GM19025 (cell line): Measurements from ENCODE around the gene CD8B.
"Not testable (repeated sequence)": the region's sequence is repeated elsewhere in the genome, so short reads cannot be mapped to it uniquely, and the experiment has no call there.

Experiments
- ATAC-seq: cut with Tn5 transposase; IDR thresholded peaks from one replicate; pipeline ENCODE4 v1.9.1; 2021; ENCODE audit warnings: mild to moderate bottlenecking, low read depth, moderate library complexity; ENCODE audit not compliant: unreplicated experiment

Gene CD8B

DNA sequence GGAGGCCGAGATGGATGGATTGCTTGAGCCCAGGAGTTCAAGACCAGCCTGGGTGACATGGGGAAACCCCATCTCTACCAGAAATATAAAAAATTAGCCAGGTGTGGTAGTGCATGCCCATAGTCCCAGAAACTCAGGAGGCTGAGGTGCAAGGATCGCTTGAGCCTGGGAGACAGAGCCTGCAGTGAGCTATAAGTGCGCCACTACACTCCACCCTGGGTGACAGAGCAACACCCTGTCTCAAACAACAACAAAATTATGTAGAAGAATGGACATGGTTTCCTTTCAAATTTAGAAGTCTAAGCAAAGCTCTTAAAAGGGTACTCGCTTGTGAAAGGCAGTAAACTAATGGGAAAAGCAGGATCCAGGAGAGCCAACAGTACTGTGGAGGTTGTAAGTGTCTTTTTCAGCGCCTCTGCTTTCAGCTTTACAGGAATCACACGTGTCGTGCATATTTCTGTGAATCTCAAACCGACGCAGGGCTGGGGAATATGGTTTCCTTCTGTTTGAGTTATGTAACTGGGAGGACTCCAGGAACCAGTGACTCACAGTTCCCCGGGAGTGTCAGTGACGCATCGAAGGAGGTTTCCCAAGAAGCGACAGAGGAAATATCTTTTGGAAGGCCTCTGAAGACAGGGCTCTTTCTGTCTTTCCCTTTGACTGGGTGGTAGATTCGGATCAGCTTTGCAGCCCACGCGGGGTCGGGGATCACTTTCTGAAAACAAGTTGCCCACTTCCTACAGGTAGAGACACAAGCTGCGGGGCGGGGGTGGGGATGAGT, 24.6 kb downstream of the CD8B start:
- not testable (repeated sequence) for ATAC-seq

DNA sequence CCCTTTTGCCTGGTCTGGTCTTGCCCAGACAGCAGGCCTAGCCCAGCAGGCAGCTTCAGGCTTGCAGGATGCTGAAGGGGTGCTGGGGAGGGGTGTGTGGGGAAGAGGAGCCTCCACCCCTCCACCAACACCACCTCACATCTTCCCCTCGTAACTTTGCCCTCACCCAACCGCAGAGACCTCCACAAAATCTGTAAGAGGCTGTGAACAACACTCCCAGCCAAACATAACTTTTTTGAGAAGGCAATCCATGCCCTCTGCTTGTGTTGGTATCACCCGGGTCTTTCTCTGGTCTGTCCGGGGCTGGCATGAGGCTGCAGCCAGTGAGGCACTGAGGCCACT, 26.2 kb downstream of the CD8B start:
- ATAC-seq = not testable (repeated sequence)

DNA sequence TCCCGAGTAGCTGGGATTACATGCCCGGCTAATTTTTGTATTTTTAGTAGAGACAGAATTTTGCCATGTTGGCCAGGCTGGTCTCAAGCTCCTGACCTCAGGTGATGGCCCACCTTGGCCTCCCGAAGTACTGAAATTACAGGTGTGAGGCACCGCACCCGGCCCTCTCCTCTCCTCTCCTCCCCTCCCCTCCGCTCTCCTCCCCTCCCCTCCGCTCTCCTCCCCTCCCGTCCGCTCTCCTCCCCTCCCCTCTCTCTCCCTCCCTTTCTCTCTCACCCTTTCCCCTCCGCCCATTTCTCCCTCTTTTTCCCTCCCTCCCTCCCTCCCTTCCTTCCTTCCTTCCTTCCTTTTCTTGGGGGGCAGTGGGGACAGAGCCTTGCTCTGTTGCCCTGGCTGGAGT, 28.4 kb downstream of the CD8B start:
- no peak for ATAC-seq

DNA sequence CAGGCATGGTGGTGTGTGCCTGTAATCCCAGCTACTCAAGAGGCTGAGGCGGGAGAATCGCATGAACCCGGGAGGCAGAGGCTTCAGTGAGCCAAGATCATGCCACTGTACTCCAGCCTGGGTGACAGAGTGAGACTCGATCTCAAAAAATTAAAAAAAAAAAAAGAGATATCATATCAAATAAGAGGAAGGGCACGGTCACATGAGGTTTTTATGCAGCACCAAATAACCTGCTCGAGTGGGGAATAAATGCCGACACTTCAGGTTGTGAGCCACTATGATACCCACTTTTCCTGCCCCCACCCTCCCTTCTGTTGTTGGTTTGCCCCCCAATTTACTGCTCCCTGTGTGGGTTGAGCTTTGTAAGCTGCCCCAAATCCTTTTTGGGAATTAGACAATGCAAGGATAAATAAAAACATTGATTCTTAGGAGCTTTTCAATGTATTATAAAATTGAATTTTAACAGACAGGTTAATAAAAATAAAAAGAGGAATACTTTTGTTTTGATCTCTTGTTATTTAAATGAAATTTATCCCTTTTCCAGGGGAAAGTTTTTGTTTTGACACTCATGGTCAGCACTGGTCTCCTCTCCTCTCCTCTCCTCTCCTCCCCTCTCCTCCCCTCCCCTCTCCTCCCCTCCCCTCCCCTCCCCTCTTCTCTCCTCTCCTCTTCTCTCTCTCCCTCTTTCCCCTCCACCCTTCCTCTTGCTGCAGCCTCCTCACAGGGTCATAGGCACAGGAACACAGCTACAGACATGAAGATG, 29.2 kb downstream of the CD8B start:
- ATAC-seq = no peak

DNA sequence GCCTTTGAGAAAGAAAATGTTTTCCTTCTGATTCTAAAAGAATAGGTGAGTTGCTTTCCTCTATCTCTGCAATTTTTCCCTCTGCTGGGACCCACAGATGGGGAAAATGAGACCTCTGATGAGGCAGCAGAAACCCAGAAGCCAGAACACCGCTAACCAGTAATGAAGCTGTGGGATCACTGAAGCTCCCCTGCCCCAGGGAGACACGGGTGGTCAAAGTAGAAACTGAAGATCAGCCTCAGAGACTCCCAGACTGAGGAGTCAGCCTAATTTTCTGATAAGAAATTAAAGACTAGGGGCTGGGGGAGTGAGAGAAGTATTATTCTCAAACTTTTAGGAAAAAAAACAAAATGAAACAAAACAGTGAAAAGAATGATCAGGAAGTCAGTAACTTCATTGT, 30.1 kb downstream of the CD8B start:
- ATAC-seq = no peak

DNA sequence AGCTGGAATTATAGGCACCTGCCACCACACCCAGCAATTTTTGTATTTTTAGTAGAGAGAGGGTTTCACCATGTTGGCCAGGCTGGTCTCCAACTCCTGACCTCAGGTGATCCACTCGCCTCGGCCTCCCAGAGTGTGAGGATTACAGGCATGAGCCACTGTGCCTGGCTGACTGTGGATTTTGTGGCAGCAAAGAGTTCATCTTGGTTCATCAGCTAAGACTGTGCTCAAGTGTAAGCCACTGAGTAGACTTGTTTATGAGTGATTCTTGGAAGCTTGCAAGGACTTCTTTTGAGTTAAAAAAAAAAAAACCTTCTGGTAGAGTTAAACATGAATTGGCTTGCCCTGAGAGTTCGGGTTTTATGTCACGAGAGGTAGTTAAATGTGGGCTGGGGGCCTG, 34.7 kb downstream of the CD8B start:
- no peak for ATAC-seq

DNA sequence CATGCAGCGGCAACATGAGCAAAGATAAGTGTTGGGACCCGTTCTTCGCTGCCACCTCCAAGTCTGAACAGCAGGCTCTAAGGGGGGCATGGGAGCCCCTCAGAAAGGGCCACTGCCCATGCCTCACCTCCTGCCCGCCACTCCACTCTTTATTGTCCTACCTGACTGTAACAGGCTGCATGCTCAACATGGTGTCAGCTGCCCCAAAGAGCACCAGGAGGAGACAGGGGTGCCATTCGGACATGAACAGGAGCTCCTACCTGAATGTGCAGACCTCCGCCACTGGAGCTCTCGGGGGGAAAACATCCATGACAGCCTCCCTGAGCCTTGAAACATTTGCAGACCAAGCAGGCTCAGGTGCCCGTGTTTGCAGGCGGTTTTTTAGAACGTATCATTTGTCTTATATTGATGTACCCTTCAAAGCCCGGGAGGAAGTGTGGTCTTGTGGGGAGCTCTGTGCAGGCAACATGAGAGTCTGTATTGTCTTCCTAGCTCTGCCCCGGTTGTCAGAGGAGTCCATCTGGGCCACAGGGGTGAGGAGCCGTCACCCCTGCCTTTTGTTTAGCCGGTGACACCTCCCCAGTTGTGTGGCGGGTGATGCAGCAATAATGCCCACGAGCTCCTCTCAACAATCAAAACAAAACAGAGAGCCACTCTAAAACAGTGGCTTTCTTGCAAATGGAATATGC, 35.8 kb downstream of the CD8B start:
- ATAC-seq = no peak

DNA sequence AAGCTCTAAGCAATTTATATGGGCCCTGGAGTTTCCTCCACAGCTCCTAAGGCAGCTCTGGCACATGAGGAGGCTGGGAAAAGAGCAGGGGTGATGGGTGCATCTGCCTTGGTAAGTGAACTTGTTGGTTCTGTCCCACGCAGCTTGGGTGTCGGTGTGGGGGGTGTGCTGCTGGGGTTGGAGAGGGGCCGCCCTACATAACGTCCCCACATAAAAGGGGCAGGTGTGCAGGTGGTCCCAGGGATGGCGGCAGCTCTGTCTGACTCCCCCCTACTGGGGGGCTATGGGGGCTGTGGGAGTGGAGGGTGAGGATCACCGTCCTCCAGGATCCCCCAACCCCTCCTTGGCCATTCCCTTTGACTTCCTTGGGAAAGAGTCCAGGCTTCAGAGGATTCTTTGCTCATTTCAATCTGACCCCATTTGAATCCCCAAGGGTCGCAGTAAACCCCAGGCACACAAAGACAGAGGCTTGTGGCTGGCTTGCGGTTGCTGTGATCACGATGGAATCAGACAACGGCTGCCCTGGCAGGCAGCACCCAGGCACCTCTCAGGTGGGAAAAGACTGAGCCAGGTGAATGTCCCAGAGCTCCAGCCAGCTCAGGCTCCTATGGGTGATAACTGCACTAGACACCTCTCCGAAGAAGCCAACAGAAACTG, 36.5 kb downstream of the CD8B start:
- no peak for ATAC-seq

DNA sequence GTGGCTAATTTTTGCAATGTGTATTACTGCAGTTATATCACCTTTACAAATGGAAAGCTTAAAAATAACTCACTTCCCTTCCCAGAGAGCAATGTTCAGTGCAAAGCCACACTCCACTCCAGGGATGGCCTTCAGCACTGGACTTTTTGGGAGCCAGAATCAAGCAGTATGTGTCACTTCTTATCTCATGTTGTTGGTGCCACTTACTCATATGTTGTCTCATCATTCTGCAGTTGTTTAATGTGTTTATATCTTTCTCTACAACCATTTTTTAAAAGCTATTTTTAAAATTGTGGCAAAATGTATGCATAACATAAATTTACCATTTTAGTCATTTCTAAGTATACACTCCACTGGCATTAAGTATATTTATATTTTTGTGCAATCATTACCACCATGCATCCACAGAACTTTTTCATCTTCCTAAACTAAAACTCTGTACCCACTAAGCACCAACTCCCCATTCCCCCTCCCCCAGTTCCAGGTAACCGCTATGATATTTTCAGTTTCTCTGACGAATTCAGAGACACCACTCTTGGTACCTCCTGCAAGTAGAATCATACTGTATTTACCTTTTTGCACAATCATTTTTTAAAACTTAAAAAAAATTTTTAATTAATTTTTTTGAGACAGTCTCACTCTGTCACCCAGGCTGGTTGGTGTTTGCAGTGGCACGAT, 38.9 kb downstream of the CD8B start:
- no peak for ATAC-seq

DNA sequence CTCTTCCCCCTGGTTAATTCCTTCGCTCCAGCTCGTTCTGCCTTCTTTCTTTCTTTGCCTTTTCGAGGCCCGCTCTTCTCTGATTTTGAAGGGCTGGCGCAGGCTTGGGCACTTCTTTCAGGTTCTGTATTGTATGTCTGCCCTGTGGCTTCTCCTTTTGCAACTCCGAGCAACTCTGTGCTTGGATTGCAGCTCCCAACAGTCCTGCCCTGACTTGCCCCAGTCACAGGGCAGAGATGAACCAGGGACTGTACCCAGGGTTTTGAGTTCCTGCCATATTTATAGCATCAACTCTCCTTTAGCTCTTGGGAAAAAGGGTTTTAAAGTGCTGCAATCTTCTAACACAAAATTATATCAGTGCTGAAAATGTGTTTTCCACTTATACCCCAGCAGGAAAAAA, 39.8 kb downstream of the CD8B start:
- no peak for ATAC-seq

DNA sequence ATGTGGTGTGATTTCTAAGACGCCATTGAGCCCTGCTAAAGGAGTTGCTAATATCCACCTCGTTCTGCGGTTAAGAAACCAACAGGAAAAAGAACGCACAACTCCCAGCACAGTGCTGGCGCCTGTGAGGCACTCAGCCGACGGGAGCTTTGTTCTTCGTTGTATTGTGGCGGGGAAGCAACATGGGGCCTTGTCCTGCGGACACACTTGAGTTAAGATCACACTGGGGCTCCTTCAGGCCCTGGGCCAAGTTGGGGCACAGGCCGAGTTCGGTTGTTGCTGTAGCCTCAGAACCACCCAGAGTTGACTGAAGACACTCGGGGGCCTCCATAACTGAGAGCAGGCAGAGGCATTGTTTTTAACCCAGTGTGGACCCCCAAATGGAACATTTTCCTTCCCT, 40.4 kb downstream of the CD8B start:
- ATAC-seq = no peak

DNA sequence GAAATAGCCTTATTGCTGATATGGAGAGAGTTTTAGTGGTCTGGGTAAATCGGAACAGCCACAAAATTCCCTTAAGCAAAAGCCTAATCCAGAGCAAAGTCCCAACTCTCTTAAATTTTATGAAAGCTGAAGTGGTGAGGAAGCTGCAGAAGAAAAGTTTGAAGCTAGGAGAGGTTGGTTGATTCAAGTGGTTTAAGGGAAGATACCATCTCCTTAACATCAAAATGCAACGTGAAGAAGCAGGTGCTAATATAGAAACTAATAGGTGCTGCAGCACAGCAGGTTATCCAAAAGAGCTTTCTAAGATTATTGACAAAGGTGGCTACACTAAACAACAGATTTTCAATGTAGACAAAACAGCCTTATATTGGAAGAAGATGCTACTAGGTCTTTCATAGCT, 42.7 kb downstream of the CD8B start:
- no peak for ATAC-seq

DNA sequence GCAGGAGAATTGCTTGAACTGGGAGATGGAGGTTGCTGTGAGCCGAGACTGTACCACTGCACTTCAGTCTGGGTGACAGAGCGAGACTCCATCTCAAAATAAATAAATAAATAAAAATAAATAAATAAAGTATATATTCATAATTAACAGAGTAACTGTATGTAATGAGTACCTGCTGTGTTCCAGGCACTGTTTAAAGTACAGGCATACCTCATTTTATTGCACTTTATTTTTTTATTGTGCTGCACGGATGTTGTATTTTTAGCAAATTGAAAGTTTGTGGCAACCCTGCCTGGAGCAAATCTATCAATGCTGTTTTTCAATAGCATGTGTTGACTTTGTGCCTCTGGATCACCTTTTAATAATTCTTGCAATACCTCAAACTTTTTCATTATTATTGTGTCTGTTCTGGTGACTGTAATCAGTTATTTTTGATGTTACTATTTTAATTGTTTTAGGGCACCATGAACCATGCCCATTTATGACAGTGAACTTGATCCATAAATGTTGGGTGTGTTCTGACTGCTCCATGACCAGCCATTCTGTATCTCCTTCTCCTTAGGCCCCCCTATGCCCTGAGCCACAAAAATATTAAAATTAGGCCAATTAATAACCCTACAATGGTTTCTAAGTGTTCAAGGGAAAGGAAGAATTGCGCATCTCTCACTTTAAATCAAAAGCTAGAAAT, 43.4 kb downstream of the CD8B start:
- ATAC-seq = no peak

DNA sequence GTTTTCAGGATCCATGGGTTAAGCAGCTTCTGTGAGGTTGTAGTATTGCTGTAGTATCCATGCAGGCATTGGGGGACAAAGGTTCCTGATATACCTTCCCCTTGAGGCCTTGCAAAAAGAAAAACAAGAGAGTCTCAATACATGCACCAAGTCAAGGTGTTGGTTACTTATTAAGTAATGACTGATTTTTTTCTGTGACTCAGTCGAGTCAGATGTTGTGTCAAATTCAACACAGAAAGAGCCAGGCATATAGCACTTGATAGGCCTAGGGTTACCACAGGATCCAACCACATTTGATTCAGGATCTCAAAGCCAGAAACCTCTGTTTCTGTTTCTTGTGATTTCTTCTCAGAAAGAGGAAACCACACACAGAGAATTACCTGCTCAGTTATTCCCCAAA, 46.1 kb downstream of the CD8B start:
- no peak for ATAC-seq

DNA sequence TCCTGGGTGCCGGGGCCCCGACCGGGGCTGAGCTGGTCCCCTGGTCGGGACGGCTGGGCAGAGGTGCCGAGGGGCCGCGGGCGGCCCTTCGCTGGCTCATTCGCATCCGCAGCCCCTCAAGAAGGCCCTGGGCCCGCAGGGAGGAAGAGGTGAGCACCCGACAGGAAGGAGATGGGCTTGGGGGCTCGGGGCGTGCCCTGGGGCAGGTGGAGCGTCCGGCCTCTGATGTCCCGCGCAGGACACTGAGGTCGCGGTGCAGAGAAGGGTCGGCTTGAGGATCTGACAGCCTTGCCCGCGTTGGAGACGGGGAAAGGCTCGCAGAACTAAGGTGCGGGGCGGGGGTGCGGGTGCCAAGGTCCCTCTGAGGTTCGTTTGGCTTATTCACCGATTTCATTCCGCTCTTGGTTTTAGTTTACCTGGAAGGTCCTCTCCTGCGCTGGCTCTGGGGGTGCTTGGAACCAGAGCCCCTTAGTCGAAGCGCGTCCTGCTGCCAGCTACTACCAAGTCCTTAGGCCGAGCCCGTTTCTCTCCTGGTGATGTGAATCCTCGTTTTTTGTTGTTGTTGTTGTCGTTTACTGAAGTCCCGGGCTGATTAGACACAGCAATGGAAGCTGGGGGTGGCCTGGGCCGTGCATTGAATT, 52.1 kb downstream of the CD8B start:
- ATAC-seq = no peak

DNA sequence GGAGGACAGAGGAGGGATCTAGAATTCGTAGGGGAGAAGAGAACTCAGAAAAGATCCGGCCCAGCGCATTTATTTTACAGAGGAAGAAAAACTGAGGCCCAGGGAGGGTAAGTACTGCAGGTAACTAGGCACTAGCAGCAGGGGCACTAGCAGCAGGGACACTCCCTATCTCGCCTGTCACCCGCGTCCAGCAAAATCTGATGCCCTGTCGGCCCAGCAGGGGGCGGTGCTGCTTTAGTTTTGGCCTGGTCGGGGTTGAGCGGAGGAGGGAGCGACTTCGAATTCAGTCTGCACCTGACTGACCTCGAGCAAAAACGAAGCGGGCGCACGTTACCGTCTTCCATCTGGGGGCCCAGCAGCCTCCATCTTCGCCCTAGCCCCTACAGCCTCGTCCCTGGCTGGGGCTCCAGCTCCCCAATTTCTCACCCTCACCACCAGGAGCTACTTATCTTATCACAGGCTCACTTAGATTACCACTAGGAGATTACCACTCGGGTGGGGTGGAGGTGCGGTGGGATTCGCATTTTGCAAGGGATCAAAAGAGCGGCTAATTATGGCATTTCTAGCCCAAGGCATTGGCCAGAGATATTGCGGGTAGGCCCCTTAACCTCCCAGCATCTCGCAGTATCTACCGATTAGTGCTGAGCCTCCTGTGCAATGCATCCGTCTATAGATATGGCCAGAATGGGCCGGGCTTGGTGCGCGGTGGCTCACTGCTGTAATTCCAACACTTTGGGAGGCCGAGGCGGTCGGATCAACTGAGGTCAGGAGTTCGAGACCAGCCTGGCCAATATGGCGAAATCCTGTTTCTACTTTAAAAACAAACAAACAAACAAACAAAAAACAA, 53.1 kb downstream of the CD8B start:
- ATAC-seq = peak; percentile 88

DNA sequence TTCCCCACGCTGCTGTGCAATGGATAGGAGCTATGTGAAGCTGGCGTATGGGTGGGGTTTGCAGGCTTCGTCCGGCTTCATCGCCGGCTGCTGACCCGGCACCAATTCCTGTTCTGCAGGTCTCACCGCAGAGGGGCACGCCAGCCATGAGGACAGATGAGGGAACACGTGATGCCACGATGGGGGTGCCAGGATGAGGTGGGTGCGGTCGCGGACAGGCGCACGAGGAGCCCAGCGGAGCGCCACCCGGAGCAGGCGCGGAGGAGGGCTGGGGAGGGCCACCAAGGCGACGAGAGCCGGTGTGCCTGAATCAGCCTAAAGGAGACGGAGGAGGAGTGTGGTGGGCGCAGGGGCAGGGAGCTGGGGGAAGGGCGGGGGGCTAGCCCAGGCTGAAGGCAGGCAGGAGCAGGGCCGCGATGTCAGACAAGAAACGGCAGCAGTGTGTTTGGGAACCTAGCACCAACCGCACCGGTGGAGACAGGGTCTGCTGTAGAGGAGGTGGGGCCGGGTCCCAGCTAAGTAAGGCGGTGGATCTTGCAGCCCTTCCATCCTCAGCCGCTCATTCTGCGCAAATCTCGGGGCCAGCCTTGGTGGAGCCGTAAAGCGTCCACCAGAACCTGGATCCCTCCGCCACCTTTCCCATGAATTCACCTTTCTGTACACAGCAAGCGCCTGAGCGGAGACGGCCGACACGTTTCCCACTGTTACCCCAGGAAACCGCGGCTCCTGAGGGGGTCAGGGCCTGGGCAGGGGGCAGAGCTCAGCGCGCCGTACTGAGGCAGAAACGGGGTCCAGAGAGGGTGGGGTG, 54.0 kb downstream of the CD8B start:
- ATAC-seq = no peak

DNA sequence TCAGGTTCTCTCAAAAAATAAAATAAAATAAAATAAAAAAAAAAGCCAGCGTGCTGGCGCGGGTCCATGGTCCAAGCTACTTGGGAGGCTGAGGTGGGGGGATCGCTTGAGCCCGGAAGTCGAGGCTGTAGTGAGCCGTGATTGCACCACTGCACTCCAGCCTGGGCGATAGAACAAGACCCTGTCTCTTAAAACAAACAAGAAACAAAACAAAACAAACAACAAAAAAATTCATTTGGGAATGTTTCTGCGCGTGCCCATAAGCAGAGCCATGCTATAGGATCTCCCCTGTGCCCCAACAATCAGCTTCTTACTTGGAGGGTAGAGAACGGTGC, 54.6 kb downstream of the CD8B start:
- no peak for ATAC-seq
